WERI-Rb-1 (cell line): ENCODE results near the gene SERPINB5.

Experiments
- DNase-seq: peaks from one replicate; pipeline ENCODE4 v3.0.0-alpha.2; 2020
- H3K27ac ChIP-seq: fragments of 250-450 bp; sonication (Bioruptor Pico); 2 replicates; pipeline ENCODE4 v1.5.1; 2020; ENCODE audit warnings: mild to moderate bottlenecking, moderate library complexity
- H3K27me3 ChIP-seq: fragments of 250-450 bp; sonication (Bioruptor Pico); 2 replicates; pipeline ENCODE4 v1.5.1; 2021; ENCODE audit warnings: mild to moderate bottlenecking, low read depth, moderate library complexity; ENCODE audit not compliant: insufficient read depth, severe bottlenecking
- H3K36me3 ChIP-seq: fragments of 250-450 bp; sonication (Bioruptor Pico); 2 replicates; pipeline ENCODE4 v1.5.1; 2020; ENCODE audit warnings: mild to moderate bottlenecking, moderate library complexity
- H3K4me3 ChIP-seq: 2 replicates; pipeline ENCODE4 v1.5.1; 2011; ENCODE audit warnings: low read depth, mild to moderate bottlenecking, control low read depth, low read length
- H3K9me3 ChIP-seq: fragments of 250-450 bp; sonication (Bioruptor Pico); 2 replicates; pipeline ENCODE4 v1.5.1; 2021; ENCODE audit warnings: mild to moderate bottlenecking, moderate library complexity; ENCODE audit not compliant: severe bottlenecking
- TF ChIP-seq, protein P1 (sequence below): IDR thresholded peaks from 2 replicates; pipeline ENCODE4 v1.5.1; 2011; ENCODE audit warnings: low read depth, mild to moderate bottlenecking, control low read depth, inconsistent platforms, low read length

Gene SERPINB5

DNA sequence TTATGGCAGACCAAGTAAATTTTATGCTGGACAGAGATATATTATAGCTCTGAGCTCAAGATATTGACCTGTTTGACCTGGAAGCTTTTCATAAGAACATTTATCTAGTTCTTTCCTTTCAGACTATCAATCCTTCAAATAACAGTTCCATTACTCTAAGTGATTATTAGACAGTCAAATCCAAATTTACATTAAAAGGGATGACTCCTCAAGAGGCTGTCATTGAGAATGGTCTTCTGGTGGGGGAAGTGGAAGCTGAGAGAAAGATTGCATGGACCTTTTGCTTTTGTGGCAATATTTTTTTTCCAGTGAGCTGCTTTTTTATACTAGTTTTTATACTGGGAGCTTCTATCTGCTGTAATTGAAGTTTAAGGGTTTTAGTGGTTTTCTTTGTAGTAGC, 50.5 kb downstream of the SERPINB5 start:
- H3K9me3 ChIP-seq: no peaks in the 10 kb centered on the region
- no peak overlapping the region for H3K27ac ChIP-seq
- no peaks in the 10 kb centered on the region for H3K36me3 ChIP-seq
- TF ChIP-seq, protein P1, sequence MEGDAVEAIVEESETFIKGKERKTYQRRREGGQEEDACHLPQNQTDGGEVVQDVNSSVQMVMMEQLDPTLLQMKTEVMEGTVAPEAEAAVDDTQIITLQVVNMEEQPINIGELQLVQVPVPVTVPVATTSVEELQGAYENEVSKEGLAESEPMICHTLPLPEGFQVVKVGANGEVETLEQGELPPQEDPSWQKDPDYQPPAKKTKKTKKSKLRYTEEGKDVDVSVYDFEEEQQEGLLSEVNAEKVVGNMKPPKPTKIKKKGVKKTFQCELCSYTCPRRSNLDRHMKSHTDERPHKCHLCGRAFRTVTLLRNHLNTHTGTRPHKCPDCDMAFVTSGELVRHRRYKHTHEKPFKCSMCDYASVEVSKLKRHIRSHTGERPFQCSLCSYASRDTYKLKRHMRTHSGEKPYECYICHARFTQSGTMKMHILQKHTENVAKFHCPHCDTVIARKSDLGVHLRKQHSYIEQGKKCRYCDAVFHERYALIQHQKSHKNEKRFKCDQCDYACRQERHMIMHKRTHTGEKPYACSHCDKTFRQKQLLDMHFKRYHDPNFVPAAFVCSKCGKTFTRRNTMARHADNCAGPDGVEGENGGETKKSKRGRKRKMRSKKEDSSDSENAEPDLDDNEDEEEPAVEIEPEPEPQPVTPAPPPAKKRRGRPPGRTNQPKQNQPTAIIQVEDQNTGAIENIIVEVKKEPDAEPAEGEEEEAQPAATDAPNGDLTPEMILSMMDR: no peak
- no peak for DNase-seq
- no peaks in the 10 kb centered on the region for H3K27me3 ChIP-seq
- no peak overlapping the region for H3K4me3 ChIP-seq

DNA sequence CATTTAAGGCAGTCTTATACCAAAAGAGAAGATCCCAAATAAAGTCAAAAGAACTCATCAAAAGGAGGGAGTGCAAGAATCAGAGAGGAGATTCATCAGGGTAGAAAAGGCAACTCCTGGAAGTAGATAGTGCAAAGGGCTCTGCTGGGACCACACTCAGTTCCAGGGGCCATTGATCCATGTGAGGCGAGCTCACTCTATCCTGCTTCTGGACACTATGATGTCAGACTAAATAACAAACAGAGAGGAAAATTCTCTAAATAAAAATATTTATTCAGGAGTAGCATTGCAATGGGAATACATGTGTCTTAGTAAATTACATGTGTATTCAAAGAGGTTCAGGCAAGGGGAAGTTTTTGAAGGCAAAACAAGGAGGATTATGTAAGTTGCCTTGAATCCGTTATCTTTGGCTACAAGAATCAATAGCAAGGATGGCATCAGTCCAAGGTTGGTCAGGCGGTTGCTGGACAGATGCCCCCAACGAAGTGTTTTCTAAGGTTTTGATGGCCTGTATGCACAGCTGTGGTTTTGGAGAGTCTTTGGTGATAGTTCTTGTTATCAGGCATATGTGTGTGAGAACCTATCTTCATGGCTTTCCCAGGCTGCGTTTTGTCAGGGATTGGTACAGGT, 52.2 kb downstream of the SERPINB5 start:
- Histone ChIP-seq H3K27me3 (no peaks in the 10 kb centered on the region), H3K27ac (no peak overlapping the region), H3K4me3 (no peak overlapping the region), H3K36me3 (no peaks in the 10 kb centered on the region), H3K9me3 (peaks cover 2% of the 10 kb centered on the region)
- TF ChIP-seq, protein P1: no peak
- no peak for DNase-seq

DNA sequence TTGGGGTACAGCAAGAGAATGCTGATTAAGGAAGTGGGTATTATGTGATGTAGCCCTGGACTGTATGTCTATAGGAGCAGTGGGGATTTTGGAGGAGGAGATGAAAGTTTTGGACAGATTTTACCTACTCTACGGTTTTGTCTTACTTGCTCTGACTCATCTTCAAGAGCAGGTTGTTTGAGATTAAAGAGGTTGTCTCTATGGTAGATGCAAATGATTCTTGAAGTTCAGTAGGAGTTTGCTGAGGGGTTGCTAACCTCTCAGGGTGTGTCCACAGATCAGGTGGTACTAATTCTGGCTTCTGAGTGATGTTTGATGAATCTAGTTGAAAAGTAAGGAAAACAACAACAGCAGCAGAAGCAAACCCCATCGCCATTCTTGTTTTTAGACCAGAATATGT, 55.7 kb downstream of the SERPINB5 start:
- H3K4me3 ChIP-seq: no peak overlapping the region
- DNase-seq: no peak
- H3K27ac ChIP-seq: no peak overlapping the region
- no peaks in the 10 kb centered on the region for H3K36me3 ChIP-seq
- peaks cover 2% of the 10 kb centered on the region for H3K9me3 ChIP-seq
- TF ChIP-seq, protein P1: no peak
- no peaks in the 10 kb centered on the region for H3K27me3 ChIP-seq

DNA sequence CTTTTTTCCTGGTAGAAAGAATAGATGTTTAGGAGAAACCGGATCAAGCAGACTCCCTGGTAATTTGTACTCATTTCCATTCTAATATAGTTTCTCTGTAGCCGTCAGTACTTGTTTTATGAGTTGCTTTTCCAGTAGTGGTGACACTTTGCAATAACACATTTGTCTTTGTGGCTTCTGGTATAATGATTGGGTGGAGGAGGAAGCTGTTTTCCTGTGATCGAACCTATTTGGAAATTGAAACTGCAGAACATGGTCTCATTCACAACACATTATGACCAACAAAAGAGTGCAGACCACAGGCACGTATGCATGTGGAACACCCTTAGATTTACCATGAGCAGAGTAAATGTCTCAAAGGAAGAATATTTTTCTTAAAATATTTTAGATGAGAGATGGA, 57.9 kb downstream of the SERPINB5 start:
- TF ChIP-seq, protein P1: no peak
- no peak for DNase-seq
- no peak overlapping the region for H3K4me3 ChIP-seq
- peaks cover 2% of the 10 kb centered on the region for H3K9me3 ChIP-seq
- H3K27ac ChIP-seq: no peak overlapping the region
- no peaks in the 10 kb centered on the region for H3K36me3 ChIP-seq
- no peaks in the 10 kb centered on the region for H3K27me3 ChIP-seq

DNA sequence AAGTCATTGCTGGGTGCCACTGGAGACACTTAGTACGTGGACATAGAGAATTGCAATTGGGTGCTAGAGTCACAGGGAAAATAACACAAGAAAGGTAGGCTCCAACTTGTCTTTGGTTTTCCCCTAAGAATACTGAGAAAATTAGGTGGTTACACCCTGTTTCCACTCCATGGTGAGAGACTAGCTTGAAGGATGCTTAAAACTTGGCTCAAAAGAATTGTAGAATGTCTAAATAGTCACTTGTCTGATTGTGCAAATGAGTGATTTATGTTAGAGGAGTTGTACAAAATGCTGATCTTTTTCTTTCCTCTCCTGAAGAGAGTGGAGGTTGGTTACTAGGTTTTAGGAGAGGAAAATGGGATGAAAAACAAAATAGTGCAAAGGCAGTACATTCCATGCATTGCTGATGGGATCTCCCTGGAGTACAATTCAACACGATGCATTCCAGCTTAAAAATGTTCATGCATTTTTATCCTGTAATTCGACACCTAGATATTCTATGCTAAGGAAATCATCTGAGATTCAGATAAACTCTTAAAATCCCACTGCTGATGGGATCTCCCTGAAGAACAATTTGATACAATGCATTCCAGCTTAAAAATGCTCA, 63.2 kb downstream of the SERPINB5 start:
- Histone ChIP-seq H3K4me3 (no peak overlapping the region), H3K27ac (no peak overlapping the region), H3K9me3 (no peaks in the 10 kb centered on the region), H3K36me3 (no peaks in the 10 kb centered on the region), H3K27me3 (no peaks in the 10 kb centered on the region)
- DNase-seq: no peak
- TF ChIP-seq, protein P1: no peak

DNA sequence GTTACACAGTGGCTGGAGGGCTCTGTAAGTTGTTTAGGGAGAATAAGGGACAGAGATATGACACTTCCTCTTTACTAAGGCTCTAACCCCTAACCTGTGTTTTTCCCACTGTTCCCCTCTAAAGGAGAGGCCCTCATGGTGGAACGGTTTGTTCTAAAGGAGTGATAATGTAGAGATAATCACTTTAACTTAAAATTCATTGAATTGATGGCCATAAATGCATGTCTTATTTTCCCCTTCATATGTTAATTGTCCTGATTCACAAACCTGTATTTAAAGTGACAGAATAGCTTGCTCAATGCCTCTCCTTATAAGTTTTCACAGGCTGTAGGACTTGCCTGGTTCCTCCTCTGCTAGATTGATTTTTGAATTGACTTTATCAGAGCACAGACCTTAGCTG, 65.3 kb downstream of the SERPINB5 start, which contains the start of gene SERPINB12:
SERPINB12 (plus strand) TSS at position 301 of the 400 bp plus-strand sequence. CDS start 13,791 bp downstream, outside the sequence.
- Histone ChIP-seq H3K36me3 (no peaks in the 10 kb centered on the region), H3K27ac (no peak within 1 kb of the TSS), H3K4me3 (no peak within 1 kb of the TSS), H3K9me3 (no peaks in the 10 kb centered on the region), H3K27me3 (no peaks in the 10 kb centered on the region)
- TF ChIP-seq, protein P1: no peak
- DNase-seq: no peak
